Chondrocyte (in vitro differentiated cells): Measurements from ENCODE around the gene TAL1. TPM values are rescaled to one million over a fixed set of nuclear protein-coding genes. Genes with fewer than 3 reads are reported as not detected.

Experiments
- DNase-seq: peaks from one replicate; pipeline ENCODE4 v3.0.0; 2021; ENCODE audit warnings: mixed read lengths, low spot score
- H3K27ac Mint-ChIP-seq: one replicate; pipeline ENCODE4 v1.8.0; 2021; ENCODE audit warnings: mild to moderate bottlenecking, moderate library complexity, mixed read lengths; ENCODE audit not compliant: unreplicated experiment
- H3K27me3 Mint-ChIP-seq: 2 replicates; pipeline ENCODE4 v1.8.0; 2021; ENCODE audit warnings: low read depth, mixed read lengths
- H3K36me3 Mint-ChIP-seq: 2 replicates; pipeline ENCODE4 v1.8.0; 2021; ENCODE audit warnings: low read depth, mixed read lengths
- H3K4me1 Mint-ChIP-seq: 2 replicates; pipeline ENCODE4 v1.8.0; 2021; ENCODE audit warnings: low read depth, mild to moderate bottlenecking, mixed read lengths
- H3K4me3 Mint-ChIP-seq: one replicate; pipeline ENCODE4 v1.8.0; 2021; ENCODE audit warnings: mild to moderate bottlenecking, moderate library complexity, mixed read lengths; ENCODE audit not compliant: unreplicated experiment
- H3K9me3 Mint-ChIP-seq: 2 replicates; pipeline ENCODE4 v1.8.0; 2021; ENCODE audit warnings: low read depth, mixed read lengths
- CTCF ChIP-seq: fragments of 200-600 bp; sonication (generic); IDR thresholded peaks from 2 replicates; pipeline ENCODE4 v1.5.0; 2021; ENCODE audit warnings: antibody characterized with exemption, mild to moderate bottlenecking, moderate library complexity
- total RNA-seq: library from RNA; stranded (reverse); gene quantifications from 3 replicates; pipeline ENCODE4 v1.2.1, GENCODE V29; 2021

Gene TAL1
- total RNA-seq, 1 donor from 2014 or later, result 0.10 TPM

DNA sequence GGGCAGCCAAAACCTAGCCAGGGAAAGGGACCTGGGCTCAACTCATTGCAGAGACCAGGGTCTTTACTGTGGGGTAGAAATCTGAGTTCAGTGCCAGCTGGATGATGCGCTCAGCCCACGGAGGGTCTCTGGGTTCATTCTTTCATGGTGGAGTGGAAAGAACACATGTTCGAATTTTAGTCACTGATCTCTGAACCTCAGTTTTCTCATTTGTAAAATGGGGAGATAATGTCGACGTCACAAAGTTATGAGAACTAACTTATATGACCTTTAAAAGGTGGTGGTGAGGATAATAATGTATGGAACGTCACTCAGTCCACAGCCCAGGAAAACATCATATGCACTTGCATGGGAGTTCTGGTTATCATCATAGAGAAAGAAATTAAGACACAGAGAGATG, 1.2 kb upstream of the TAL1 start:
- peaks cover 9% of the 10 kb centered on the region for H3K36me3 Mint-ChIP-seq
- no peak for TF ChIP-seq CTCF
- H3K27me3 Mint-ChIP-seq, result peaks cover 50% of the 10 kb centered on the region
- no peaks in the 10 kb centered on the region for H3K9me3 Mint-ChIP-seq
- H3K4me1 Mint-ChIP-seq, result peaks cover 31% of the 10 kb centered on the region
- H3K4me3 Mint-ChIP-seq, result no peak overlapping the region
- no peak for DNase-seq
- no peak overlapping the region for H3K27ac Mint-ChIP-seq

DNA sequence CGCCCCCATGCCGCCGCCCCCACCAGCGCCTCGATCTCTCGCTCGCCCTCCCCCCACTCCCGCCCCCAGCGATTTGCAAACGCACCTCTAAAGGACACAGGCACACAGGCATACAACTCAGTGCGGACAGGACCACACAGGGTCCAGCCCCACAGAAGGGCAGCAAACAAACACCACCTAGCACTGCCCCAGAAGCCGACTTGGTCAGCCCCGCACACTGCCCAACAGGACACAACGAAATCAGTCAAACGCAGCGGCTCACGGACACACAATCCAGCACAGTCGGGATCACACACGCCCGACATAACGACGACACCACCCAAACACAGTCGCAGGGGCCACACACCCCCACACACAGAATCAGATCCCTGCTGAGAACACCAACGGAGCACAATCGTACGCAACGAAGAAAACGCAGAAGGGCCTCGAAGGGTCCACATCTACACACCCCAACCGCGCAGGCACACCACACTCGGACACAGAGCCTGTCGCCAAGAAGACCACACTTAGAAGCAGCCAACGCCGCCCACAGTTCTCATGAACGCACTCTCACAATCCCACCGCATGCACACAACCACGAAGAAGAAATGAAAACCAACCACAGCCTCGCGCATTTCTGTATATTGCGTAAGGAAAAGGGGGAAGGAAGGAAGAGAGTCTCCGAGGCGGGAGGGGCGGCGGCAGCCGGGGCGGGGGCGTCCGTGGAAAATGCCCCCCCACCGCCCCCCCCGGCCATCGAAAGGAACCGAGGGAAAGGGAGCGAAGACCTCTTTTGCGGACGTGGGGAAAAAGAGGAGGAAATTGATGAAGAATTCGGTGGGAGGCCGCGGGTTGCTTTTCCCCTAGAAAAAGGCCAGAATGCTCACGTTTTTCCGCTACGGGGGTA, 481 bp downstream of the TAL1 start:
- peak overlapping the region; percentile 73 for H3K27ac Mint-ChIP-seq
- H3K27me3 Mint-ChIP-seq, result peaks cover 66% of the 10 kb centered on the region
- H3K36me3 Mint-ChIP-seq, result peaks cover 9% of the 10 kb centered on the region
- H3K4me1 Mint-ChIP-seq, result peaks cover 31% of the 10 kb centered on the region
- TF ChIP-seq CTCF, result no peak
- H3K4me3 Mint-ChIP-seq, result peak overlapping the region; percentile 65
- DNase-seq, result no peak
- no peaks in the 10 kb centered on the region for H3K9me3 Mint-ChIP-seq

DNA sequence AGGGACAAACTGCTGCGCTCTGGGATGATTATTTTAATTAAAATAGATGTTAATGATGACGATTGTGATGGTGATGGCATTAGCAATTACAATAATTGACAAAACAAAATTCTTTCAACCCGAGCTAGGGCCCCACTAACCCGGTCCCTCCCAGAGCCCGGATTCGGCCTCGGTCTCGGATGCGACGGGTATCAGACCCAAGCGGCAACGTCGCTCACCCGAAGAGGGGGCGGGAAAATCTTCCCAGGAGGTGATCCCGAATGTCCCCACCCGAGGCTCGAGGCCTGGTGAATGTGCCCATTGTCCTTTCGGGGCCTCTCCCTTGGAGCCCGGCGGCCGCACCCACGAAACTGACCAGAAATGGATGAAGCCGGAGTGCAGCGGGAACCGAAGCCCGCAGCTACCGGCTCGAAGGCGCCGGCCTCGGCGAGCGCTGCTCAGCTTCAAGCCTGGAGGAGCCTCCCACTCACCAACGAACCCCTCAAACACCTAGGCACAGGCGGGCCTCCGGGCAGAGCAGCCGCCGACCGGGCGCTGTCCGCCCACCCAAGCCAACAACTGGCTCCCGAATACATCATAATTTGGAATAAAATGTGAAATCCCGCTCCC, 1.2 kb downstream of the TAL1 start:
- H3K9me3 Mint-ChIP-seq, result no peaks in the 10 kb centered on the region
- H3K27ac Mint-ChIP-seq, result no peak overlapping the region
- peaks cover 73% of the 10 kb centered on the region for H3K27me3 Mint-ChIP-seq
- peaks cover 32% of the 10 kb centered on the region for H3K4me1 Mint-ChIP-seq
- peaks cover 9% of the 10 kb centered on the region for H3K36me3 Mint-ChIP-seq
- DNase-seq, result no peak
- no peak overlapping the region for H3K4me3 Mint-ChIP-seq
- TF ChIP-seq CTCF, result no peak

DNA sequence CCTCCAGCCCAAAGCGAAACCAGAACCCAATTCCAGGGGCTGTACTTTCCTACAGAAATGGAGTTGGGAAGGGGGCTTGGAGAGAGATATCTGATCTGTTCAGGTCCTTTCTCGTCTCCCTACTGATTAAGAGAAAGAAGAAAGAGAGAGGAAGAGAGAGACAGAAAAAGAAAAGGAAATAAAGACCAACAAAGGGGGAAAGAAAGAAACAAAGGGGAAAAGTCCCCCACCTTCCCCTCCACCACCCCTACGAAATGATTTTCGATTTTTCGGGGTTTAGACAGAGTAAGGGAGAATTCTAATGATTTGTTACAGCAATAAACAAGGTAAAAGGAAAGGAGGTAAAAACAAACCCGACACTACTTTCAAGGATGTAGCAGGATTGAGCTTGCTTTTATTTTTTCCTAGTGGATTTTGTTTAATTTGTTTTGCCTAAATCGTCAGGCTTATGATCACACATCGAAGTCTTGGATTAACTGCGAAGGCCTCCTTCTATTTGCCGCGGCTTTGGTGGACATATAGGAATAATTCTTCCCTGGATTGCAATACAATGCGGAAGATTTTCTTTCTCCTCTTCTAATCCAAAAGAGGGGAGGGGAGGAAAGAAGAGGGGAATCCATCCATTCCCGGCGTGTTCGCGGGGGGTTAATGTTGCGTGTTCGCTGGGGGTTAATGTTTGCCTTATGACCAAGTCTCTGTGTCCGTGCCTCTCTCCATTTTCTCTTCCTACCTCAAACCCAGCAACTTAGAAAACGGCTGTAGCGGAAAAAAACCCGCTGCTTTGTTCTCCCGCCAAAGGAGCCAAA, 1.9 kb downstream of the TAL1 start:
- peaks cover 75% of the 10 kb centered on the region for H3K27me3 Mint-ChIP-seq
- no peaks in the 10 kb centered on the region for H3K9me3 Mint-ChIP-seq
- no peak overlapping the region for H3K27ac Mint-ChIP-seq
- H3K4me3 Mint-ChIP-seq, result no peak overlapping the region
- H3K36me3 Mint-ChIP-seq, result peaks cover 9% of the 10 kb centered on the region
- TF ChIP-seq CTCF, result no peak
- H3K4me1 Mint-ChIP-seq, result peaks cover 27% of the 10 kb centered on the region
- DNase-seq, result no peak
